HG03196 (cell line): ENCODE results near the gene HCFC2.
A peak's percentile ranks its signal among the peaks of the same experiment; 100 is the strongest.
"Not testable (repeated sequence)": the region's sequence is repeated elsewhere in the genome, so short reads cannot be mapped to it uniquely, and the experiment has no call there.

ENCODE experiments used
- ATAC-seq: cut with Tn5 transposase; IDR thresholded peaks from one replicate; pipeline ENCODE4 v1.9.1; 2021; ENCODE audit not compliant: unreplicated experiment

The HCFC2 gene

GRCh38 chr12:104114834-104115586 is 50.7 kb downstream of the HCFC2 start:
- not testable (repeated sequence) for ATAC-seq

- no peak for ATAC-seq
These were observed 51.2 kb downstream of the HCFC2 start for GRCh38 chr12:104115587-104115975.

GRCh38 chr12:104121001-104121400 is 56.7 kb downstream of the HCFC2 start:
- ATAC-seq, result no peak

- no peak for ATAC-seq
These were observed 58.0 kb downstream of the HCFC2 start for GRCh38 chr12:104122298-104122697.

GRCh38 chr12:104126548-104126947 is 62.2 kb downstream of the HCFC2 start:
- no peak for ATAC-seq

- no peak for ATAC-seq
These were observed 66.4 kb downstream of the HCFC2 start for GRCh38 chr12:104130760-104131159.

- no peak for ATAC-seq
These were observed 67.3 kb downstream of the HCFC2 start for GRCh38 chr12:104131609-104132008.

GRCh38 chr12:104132351-104132956 is 68.1 kb downstream of the HCFC2 start:
- no peak for ATAC-seq

- no peak for ATAC-seq
These were observed 69.0 kb downstream of the HCFC2 start for GRCh38 chr12:104133321-104133720.

- no peak for ATAC-seq
These were observed 69.5 kb downstream of the HCFC2 start for GRCh38 chr12:104133866-104134265.

GRCh38 chr12:104134882-104135281 is 70.6 kb downstream of the HCFC2 start:
- no peak for ATAC-seq

- no peak for ATAC-seq
These were observed 72.2 kb downstream of the HCFC2 start for GRCh38 chr12:104136577-104136976.

GRCh38 chr12:104137001-104137901 is 72.9 kb downstream of the HCFC2 start:
- ATAC-seq, result peak; percentile 33

- ATAC-seq, result peak; percentile 87
These were observed 73.8 kb downstream of the HCFC2 start, which contains the start of gene NFYB for GRCh38 chr12:104137902-104138796. NFYB (minus strand) TSS chr12:104138210; CDS start chr12:104135453, 2,757 bp downstream.

- ATAC-seq, result no peak
These were observed 74.4 kb downstream of the HCFC2 start for GRCh38 chr12:104138797-104139152.

GRCh38 chr12:104142543-104142942 is 78.2 kb downstream of the HCFC2 start:
- ATAC-seq, result no peak

- ATAC-seq, result no peak
These were observed 78.7 kb downstream of the HCFC2 start for GRCh38 chr12:104143002-104143401.

- ATAC-seq, result no peak
These were observed 79.6 kb downstream of the HCFC2 start for GRCh38 chr12:104143918-104144317.

GRCh38 chr12:104147346-104147745 is 83.0 kb downstream of the HCFC2 start:
- ATAC-seq, result no peak

- no peak for ATAC-seq
These were observed 86.1 kb downstream of the HCFC2 start for GRCh38 chr12:104150416-104150815.
